ENCODE data around the gene SLC10A6. TPM values are rescaled to one million over a fixed set of nuclear protein-coding genes. Genes with fewer than 3 reads are reported as not detected.

The SLC10A6 gene
- total RNA-seq (2022), result not detected in 2 replicates
- Bru-seq, nascent RNA, result percentile 10 among the genes with signal in this experiment
- percentile 17 among the genes with signal in this experiment for BruChase-seq, experiment 1, labeled RNA remaining after a 2-hour chase
- percentile 13 among the genes with signal in this experiment for BruChase-seq, experiment 2, labeled RNA remaining after a 6-hour chase
- long read RNA-seq, result 0 reads

- H3K27me3 Mint-ChIP-seq (ENCODE audit: insufficient read depth, unreplicated experiment), result no peaks in the 10 kb centered on the region
- intact Hi-C loops (cut with micrococcal nuclease; ENCODE audit: unreplicated experiment), result no loop called here
- no peaks in the 10 kb centered on the region for H3K36me3 Mint-ChIP-seq (ENCODE audit: insufficient read depth, unreplicated experiment)
- Histone ChIP-seq H3K27me3 (replicated peaks; ENCODE audit: control insufficient read depth, insufficient read depth, low read length) (no peaks in the 10 kb centered on the region), H3K4me1 (no peaks in the 10 kb centered on the region), H3K36me3 (ENCODE audit: control insufficient read depth, insufficient read depth, low read length) (no peaks in the 10 kb centered on the region), H3K9me3 (no peaks in the 10 kb centered on the region; the same call in 1 of the 2 replicates), H3K4me3 (ENCODE audit: low read depth, low read length) (no peak within 1 kb of the TSS)
- H3K4me1 Mint-ChIP-seq (ENCODE audit: low read depth, unreplicated experiment), result no peaks in the 10 kb centered on the region
- BruUV-seq (replicated peaks), result no TSS peak
- H3K9me3 Mint-ChIP-seq (ENCODE audit: unreplicated experiment), result no peaks in the 10 kb centered on the region
- no peak for DNase-seq
- POLR2A ChIA-PET, result no interaction called here
- no peak within 1 kb of the TSS for H3K27ac Mint-ChIP-seq (ENCODE audit: unreplicated experiment)
- CTCF ChIA-PET, result interaction anchor here (0.8 kb wide), 1 partner anchor 542 kb away, joined by 3 read pairs; the partner anchor contains the start of gene HSD17B11
- no peak within 1 kb of the TSS for H3K4me3 Mint-ChIP-seq (ENCODE audit: unreplicated experiment)
- TF ChIP-seq CTCF (IDR thresholded peaks at IDR 0.05; ENCODE audit: insufficient read depth in 1 of 2, low read depth in 1 of 2, low read length in 1 of 2, severe bottlenecking in 1 of 2, unreplicated experiment in 1 of 2), result no peak
Measured at GRCh38 chr4:86848732-86849619, at the start of gene SLC10A6. TSS of gene SLC10A6 (minus strand) at chr4:86849384. CDS start at chr4:86849115, 269 bp downstream.

GRCh38 chr4:86898562-86898961 is 49.4 kb upstream of the SLC10A6 start:
- CTCF ChIA-PET, result no interaction called here

More at GRCh38 chr4:86898562-86898961, 49.4 kb upstream of the SLC10A6 start:
- POLR2A ChIA-PET, result no interaction called here
- Histone ChIP-seq H3K4me3 (ENCODE audit: low read depth, low read length) (no peak overlapping the region), H3K36me3 (ENCODE audit: control insufficient read depth, insufficient read depth, low read length) (no peaks in the 10 kb centered on the region), H3K27me3 (replicated peaks; ENCODE audit: control insufficient read depth, insufficient read depth, low read length) (no peaks in the 10 kb centered on the region), H3K4me1 (no peaks in the 10 kb centered on the region), H3K9me3 (no peaks in the 10 kb centered on the region)
- no peaks in the 10 kb centered on the region for H3K27me3 Mint-ChIP-seq (ENCODE audit: insufficient read depth, unreplicated experiment)
- no TSS peak for BruUV-seq (replicated peaks)
- H3K4me1 Mint-ChIP-seq (ENCODE audit: low read depth, unreplicated experiment), result peaks cover 6% of the 10 kb centered on the region
- H3K36me3 Mint-ChIP-seq (ENCODE audit: insufficient read depth, unreplicated experiment), result no peaks in the 10 kb centered on the region
- peak in 1 of 2 experiments; percentile 32 for DNase-seq
- intact Hi-C loops (cut with micrococcal nuclease; ENCODE audit: unreplicated experiment), result loop anchor here (1.0 to 5.0 kb wide), 4 partner anchors 195 to 641 kb away; no protein-coding TSS in a partner anchor
- peaks cover 19% of the 10 kb centered on the region for H3K9me3 Mint-ChIP-seq (ENCODE audit: unreplicated experiment)
- H3K27ac Mint-ChIP-seq (ENCODE audit: unreplicated experiment), result no peak overlapping the region
- no peak for TF ChIP-seq CTCF (IDR thresholded peaks at IDR 0.05; ENCODE audit: insufficient read depth in 1 of 2, low read depth in 1 of 2, low read length in 1 of 2, severe bottlenecking in 1 of 2, unreplicated experiment in 1 of 2)
- H3K4me3 Mint-ChIP-seq (ENCODE audit: unreplicated experiment), result no peak overlapping the region

Data from Caco-2 (cell line).